ENCODE results near the gene PHOSPHO1.

- no peak for TF ChIP-seq CTCF (conservative IDR thresholded peaks at IDR 0.05 in 1 of 2, IDR thresholded peaks at IDR 0.05 in 1 of 2; ENCODE audit: low read depth in 1 of 2, low read length in 2 of 2)
- TF ChIP-seq EZH2 (IDR thresholded peaks at IDR 0.05; ENCODE audit: low read length, missing control alignments), result peak; percentile 51
Measured at GRCh38 chr17:49229076-49229804, 1.3 kb downstream of the PHOSPHO1 start.

Data from fibroblast of lung (primary cell).